PC-9 (cell line): ENCODE measurements around the gene SPP1.

ENCODE experiments used
- EZH2 ChIP-seq: fragments of 200-600 bp; sonication (generic); IDR thresholded peaks from 2 replicates; pipeline ENCODE4 v1.8.0; 2017; ENCODE audit warnings: antibody characterized with exemption, low read depth
- TF ChIP-seq, protein P1 (sequence below): fragments of 200-600 bp; sonication (generic); conservative IDR thresholded peaks from 2 replicates; pipeline ENCODE4 v1.6.1; 2017; ENCODE audit warnings: mixed run types, antibody characterized with exemption, mild to moderate bottlenecking, moderate library complexity

DNA sequence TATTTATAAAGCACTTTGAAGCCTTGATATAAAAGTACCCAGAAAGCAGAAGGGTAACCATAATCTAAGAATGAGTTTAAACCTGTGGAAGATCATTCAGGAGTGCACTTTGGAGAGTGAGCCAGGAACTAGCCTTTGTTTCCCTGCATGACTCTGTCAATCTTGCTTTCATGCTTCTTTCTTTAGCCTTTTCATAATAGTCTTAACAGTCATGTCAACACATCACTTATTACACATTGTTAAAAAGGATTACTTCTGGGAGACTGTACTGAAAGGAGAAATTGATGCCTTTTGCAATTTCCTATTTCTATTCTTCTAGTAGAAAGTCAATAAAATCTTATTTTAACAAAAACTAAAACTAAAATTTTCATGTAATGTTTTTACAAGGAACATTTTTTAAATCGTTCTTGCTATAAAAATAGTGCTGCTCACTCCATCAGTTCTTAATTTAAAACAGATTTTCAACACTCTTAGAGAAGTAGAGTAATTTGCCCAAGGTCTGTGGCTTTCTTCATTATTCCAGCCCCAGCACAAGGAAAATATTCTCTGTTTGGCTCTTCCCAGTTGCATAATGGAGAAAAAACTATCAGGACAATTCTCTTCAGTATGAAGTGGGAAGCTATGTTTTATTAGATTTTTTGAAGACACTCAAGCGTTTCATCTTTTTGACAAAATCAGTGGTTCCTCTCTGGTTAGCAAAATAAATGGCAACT is 35.4 kb upstream of the SPP1 start:
- no peak for TF ChIP-seq EZH2
- TF ChIP-seq, protein P1, sequence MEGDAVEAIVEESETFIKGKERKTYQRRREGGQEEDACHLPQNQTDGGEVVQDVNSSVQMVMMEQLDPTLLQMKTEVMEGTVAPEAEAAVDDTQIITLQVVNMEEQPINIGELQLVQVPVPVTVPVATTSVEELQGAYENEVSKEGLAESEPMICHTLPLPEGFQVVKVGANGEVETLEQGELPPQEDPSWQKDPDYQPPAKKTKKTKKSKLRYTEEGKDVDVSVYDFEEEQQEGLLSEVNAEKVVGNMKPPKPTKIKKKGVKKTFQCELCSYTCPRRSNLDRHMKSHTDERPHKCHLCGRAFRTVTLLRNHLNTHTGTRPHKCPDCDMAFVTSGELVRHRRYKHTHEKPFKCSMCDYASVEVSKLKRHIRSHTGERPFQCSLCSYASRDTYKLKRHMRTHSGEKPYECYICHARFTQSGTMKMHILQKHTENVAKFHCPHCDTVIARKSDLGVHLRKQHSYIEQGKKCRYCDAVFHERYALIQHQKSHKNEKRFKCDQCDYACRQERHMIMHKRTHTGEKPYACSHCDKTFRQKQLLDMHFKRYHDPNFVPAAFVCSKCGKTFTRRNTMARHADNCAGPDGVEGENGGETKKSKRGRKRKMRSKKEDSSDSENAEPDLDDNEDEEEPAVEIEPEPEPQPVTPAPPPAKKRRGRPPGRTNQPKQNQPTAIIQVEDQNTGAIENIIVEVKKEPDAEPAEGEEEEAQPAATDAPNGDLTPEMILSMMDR = no peak
